ENCODE measurements around the gene DUOX1.
A peak's percentile ranks its signal among the peaks of the same experiment; 100 is the strongest.

The DUOX1 gene

DNA sequence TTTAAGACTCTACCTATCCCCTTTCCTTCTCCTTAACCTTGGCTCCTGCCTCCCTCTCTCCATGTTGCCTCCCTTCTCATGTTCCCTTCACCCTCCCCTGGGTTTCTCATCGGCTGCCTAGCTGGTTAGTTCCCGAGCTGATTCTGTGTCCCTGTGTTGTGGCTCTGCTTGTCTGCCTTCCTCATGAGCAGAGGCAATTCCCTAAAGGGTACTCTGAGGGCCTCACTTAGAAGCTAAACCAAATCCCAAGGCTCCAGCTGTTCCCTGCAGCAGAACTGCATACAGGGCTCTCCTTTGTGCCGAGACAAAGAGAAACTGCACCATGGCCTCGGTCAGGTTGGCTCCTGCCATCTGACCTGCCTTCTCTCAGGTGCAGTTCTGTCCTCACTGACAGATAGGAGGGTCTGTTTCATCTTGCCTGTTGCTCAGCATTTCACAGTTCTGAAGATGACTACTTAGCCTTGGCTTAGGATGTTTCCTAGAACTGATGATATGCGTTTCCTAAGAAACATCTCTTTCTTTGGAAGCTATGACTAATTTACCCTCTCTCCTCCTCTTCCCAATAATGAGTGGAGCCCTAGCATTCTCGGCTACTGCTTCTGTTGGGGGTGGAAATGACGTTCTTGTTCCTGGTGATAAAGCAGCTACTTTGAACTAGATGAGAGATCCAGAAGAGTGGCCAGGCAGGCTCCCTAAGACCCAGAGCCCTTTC is 27.1 kb downstream of the DUOX1 start:
- DNase-seq, result no peak
- in situ Hi-C loops (cut with MboI; ENCODE audit: low pct_unique_long_range_greater_than_20kb, low sequenced_read_pairs), result loop anchor here (25.0 kb wide), 1 partner anchor 455 kb away; no protein-coding TSS in a partner anchor

GRCh38 chr15:45157974-45158373 is 28.2 kb downstream of the DUOX1 start:
- in situ Hi-C loops (cut with MboI; ENCODE audit: low pct_unique_long_range_greater_than_20kb, low sequenced_read_pairs), result loop anchor here (25.0 kb wide), 1 partner anchor 454 kb away; no protein-coding TSS in a partner anchor

GRCh38 chr15:45161666-45162065 is 31.9 kb downstream of the DUOX1 start:
- DNase-seq, result no peak
- in situ Hi-C loops (cut with MboI; ENCODE audit: low pct_unique_long_range_greater_than_20kb, low sequenced_read_pairs), result loop anchor here (25.0 kb wide), 1 partner anchor 451 kb away; no protein-coding TSS in a partner anchor

More at GRCh38 chr15:45157974-45158373, 28.2 kb downstream of the DUOX1 start:
- no peak for DNase-seq

GRCh38 chr15:45162771-45163507 is 33.1 kb downstream of the DUOX1 start:
- DNase-seq, result peak; percentile 89
- in situ Hi-C loops (cut with MboI; ENCODE audit: low pct_unique_long_range_greater_than_20kb, low sequenced_read_pairs), result loop anchor here (25.0 kb wide), 1 partner anchor 449 kb away; no protein-coding TSS in a partner anchor

DNA sequence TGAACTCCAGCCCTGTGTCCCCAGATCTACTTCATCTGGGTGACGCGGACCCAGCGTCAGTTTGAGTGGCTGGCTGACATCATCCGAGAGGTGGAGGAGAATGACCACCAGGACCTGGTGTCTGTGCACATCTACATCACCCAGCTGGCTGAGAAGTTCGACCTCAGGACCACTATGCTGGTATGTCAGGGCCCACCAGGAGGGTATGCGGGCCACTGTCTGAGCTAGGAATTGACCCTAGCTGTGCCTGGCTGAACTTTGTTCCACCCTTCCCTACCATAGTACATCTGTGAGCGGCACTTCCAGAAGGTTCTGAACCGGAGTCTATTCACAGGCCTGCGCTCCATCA is 33.7 kb downstream of the DUOX1 start:
- no peak for DNase-seq
- in situ Hi-C loops (cut with MboI; ENCODE audit: low pct_unique_long_range_greater_than_20kb, low sequenced_read_pairs), result loop anchor here (25.0 kb wide), 1 partner anchor 449 kb away; no protein-coding TSS in a partner anchor

DNA sequence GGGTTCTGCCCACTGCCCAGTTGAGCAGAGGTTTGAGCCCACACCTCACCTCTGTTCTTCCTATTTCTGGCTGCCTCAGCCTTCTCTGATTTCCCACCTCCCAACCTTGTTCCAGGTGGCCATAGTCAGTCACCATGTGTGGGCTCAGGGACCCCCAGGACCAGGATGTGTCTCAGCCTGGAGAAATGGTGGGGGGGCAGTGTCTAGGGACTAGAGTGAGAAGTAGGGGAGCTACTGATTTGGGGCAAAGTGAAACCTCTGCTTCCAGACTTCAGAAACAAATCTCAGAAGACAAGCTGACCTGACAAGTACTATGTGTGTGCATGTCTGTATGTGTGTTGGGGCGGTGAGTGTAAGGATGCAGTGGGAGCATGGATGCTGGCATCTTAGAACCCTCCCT is 35.1 kb downstream of the DUOX1 start:
- in situ Hi-C loops (cut with MboI; ENCODE audit: low pct_unique_long_range_greater_than_20kb, low sequenced_read_pairs), result loop anchor here (25.0 kb wide), 1 partner anchor 447 kb away; no protein-coding TSS in a partner anchor
- DNase-seq, result no peak

GRCh38 chr15:45165536-45165935 is 35.7 kb downstream of the DUOX1 start:
- in situ Hi-C loops (cut with MboI; ENCODE audit: low pct_unique_long_range_greater_than_20kb, low sequenced_read_pairs), result loop anchor here (25.0 kb wide), 1 partner anchor 447 kb away; no protein-coding TSS in a partner anchor
- DNase-seq, result no peak

- in situ Hi-C loops (cut with MboI; ENCODE audit: low pct_unique_long_range_greater_than_20kb, low sequenced_read_pairs), result loop anchor here (25.0 kb wide), 1 partner anchor 445 kb away; no protein-coding TSS in a partner anchor
These were observed 37.2 kb downstream of the DUOX1 start for GRCh38 chr15:45166834-45167630.

GRCh38 chr15:45167631-45168205 is 37.9 kb downstream of the DUOX1 start:
- no peak for DNase-seq
- in situ Hi-C loops (cut with MboI; ENCODE audit: low pct_unique_long_range_greater_than_20kb, low sequenced_read_pairs), result loop anchor here (25.0 kb wide), 1 partner anchor 445 kb away; no protein-coding TSS in a partner anchor

More at GRCh38 chr15:45166834-45167630, 37.2 kb downstream of the DUOX1 start:
- peak; percentile 90 for DNase-seq

DNA sequence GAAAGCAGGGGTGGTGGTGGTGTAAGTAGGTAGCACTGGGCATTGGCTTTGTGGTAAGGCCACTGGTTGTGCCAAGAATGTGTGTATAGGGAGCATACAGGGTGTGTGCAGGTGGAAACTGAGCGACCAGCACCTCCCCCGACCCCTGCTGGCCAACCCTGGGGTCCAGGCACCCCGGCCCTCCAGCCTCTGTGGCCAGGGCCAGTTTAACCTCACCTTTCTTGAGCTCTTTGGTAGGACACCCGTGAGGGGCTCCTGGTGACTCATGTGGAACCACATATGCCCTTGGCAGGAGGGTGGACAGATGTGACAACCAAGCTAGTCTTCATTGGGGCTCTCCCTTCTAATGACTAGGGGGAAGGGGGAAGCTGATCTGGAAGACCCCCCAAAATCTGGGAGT is 38.5 kb downstream of the DUOX1 start:
- DNase-seq, result no peak
- in situ Hi-C loops (cut with MboI; ENCODE audit: low pct_unique_long_range_greater_than_20kb, low sequenced_read_pairs), result loop anchor here (25.0 kb wide), 1 partner anchor 444 kb away; no protein-coding TSS in a partner anchor

DNA sequence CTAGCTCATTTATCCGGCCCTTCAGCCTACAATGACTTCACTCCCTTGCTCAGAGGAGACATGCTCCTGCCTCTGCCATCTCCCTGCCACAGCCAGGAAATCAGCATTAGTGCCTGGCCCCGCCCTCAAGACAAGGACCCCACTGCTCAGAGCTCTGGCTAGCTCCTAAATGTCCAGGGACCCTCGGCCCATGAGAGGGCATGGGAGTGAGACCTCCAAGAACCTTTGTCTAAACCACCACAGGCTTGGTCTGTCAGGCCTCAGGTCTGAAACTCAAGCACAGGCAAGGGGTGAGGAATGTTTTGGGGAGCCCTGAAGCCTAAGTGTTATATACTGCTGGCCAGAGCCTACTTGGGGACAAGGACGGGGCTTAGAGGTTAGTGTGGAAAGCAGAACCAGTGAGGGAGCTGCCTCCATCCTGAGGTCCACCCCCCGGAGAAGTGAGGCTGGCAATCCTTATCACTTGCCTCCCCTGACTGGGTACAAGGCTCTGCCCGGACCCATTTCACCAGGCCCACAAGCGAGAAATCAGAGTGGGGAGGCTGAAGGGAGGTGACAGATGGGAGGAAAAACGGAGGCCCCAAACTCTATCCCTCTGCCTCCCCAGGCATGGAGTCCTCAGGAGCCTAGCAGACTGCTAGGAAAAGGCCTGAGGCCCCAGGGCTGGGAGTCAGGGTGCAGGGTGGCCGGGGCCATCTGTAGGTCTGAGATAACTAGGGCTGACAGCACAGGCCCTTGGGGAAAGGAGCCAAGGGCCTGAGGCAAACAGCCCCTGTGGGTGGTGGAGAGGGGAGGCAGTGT is 39.2 kb downstream of the DUOX1 start:
- in situ Hi-C loops (cut with MboI; ENCODE audit: low pct_unique_long_range_greater_than_20kb, low sequenced_read_pairs), result loop anchor here (25.0 kb wide), 1 partner anchor 443 kb away; no protein-coding TSS in a partner anchor
- DNase-seq, result no peak

- in situ Hi-C loops (cut with MboI; ENCODE audit: low pct_unique_long_range_greater_than_20kb, low sequenced_read_pairs), result loop anchor here (25.0 kb wide), 1 partner anchor 442 kb away; no protein-coding TSS in a partner anchor
- DNase-seq, result peak; percentile 41
These were observed 40.0 kb downstream of the DUOX1 start for GRCh38 chr15:45169608-45170480.

DNA sequence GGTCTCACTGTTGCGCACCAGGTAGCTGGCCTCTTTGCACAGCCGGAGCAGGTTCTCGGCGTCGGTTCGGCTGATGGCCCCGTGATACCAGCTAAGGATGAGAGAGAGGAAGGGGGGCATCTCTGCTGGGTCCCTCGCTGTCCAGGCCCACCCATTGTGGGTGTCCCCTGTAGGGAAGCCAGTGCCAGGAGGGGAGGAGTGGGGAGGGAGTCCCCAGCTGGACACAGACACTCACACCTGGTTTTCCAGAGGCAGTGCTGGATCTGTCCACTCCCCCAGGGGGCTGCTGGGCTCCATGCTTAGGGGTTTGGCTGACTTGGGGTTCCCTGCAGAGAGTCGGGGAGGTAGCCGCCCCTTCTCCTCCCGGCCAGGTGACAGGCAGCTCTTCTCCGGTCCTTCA is 42.1 kb downstream of the DUOX1 start:
- no peak for DNase-seq
- in situ Hi-C loops (cut with MboI; ENCODE audit: low pct_unique_long_range_greater_than_20kb, low sequenced_read_pairs), result loop anchor here (25.0 kb wide), 1 partner anchor 440 kb away; no protein-coding TSS in a partner anchor

DNA sequence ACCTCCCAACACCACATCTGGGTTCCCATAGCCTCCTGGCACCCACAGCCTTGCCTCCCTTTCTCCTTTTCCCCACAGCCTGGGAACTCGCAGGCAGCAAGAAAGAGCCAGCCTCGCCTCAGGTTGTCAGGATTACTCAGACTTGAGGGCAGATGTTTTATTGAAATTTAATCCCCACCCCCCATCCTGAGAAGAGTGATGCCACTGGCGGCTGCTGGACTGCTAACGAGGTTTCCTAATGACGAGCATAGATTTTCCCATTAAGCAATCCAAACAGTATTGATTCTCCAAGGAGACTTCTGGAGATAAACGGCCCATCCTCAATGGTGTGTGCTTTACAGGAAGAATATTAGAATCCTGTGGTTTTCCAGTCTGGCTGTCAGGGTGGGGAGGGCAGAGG is 44.3 kb downstream of the DUOX1 start:
- in situ Hi-C loops (cut with MboI; ENCODE audit: low pct_unique_long_range_greater_than_20kb, low sequenced_read_pairs), result loop anchor here (25.0 kb wide), 1 partner anchor 438 kb away; no protein-coding TSS in a partner anchor
- no peak for DNase-seq

DNA sequence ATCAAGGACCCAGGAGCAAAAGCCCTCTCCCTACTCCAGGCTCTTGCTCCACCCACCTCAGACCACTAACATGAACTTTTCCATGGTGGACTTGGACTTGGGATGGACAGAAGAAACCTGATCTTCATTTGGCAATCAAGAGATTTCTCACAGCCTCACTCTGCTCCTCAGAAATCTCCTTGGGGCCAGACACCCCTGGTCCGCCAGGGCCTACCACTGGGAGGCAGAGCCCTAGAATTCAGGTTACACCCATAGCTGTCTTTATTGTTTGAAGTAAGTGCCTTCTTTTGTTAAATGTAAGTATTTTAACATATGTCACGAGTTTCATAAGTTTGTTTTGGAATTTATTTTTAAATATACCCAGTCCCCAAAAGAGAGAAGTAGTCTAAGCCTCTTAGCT is 44.8 kb downstream of the DUOX1 start:
- no peak for DNase-seq
- in situ Hi-C loops (cut with MboI; ENCODE audit: low pct_unique_long_range_greater_than_20kb, low sequenced_read_pairs), result loop anchor here (25.0 kb wide), 1 partner anchor 438 kb away; no protein-coding TSS in a partner anchor

DNA sequence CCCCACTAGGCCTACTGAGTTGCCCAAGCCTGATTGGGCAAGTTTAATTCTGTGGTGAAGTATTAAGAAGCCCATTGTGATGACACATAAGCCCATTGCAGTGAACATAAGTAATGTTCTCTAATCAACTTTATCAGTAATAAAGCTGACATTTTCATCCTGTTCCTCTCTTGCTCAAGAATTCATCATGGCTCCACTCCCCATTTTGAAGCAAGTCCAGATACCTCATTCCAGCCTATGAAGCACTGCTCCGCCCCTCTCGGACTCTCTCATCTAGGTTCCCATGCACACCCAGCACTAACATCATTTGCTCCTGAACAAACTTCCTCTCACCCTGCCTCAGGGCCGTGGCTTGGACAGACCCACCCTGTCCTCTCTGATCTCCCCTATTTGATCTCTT is 47.5 kb downstream of the DUOX1 start:
- in situ Hi-C loops (cut with MboI; ENCODE audit: low pct_unique_long_range_greater_than_20kb, low sequenced_read_pairs), result no loop called here
- DNase-seq, result no peak
